ENCODE data around the gene CSPG4.
"Not testable (repeated sequence)": the region's sequence is repeated elsewhere in the genome, so short reads cannot be mapped to it uniquely, and the experiment has no call there.

The CSPG4 gene

DNA sequence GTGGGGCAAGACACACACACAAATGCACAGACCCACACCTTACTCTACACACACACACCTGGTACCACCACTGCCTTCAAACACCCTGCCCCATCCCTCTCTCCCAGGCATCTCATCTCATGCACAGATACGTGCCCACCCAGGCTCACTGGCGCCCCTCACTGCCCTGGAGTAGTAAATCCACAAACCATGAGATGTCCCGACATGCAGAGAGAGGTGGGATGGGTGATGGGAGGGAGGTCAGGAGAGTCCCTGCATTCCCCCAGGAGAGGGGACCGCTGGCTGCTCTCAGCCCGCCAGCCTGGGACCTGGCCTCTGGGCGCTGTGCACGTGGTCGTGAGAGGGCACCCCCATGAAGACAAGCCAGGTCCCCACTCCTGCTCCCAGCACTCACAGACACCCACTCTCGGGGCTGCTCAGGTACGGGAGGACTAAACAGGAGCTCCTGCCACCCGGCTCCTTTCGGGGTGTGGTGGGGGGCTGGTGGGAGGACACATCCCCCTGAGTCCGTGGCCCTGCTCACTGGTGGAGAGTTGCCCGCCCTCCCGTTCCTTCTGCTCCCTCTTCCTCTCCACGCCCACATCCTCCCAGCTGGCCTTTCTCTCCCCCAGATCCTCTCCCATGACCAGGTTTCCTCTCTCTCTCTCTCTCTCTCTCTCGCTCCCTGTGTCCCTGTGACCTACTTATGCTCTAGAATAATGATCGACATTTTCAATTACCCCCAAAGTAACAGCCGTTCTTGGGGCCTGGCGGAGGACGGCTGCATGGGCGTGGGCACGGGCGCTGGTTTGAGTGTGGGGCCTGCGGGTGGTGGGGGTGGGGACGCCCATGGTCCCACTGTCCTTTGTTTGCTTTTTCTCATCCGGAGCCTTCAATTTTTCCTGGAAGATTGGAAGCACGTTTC lies 18.9 kb upstream of the CSPG4 start:
- TF ChIP-seq EZH2phosphoT487 (IDR thresholded peaks at IDR 0.05; ENCODE audit: borderline replicate concordance, low read length) (no peak), CTCF (IDR thresholded peaks at IDR 0.05; ENCODE audit: low read depth, low read length, poor library complexity, severe bottlenecking) (peak; percentile 31)
- Histone ChIP-seq H3K27ac (ENCODE audit: low read depth, low read length) (no peak overlapping the region), H3K79me2 (ENCODE audit: control insufficient read depth, low read length) (no peaks in the 10 kb centered on the region), H3K4me1 (ENCODE audit: control insufficient read depth, low read length) (peaks cover 19% of the 10 kb centered on the region), H4K20me1 (ENCODE audit: control insufficient read depth, insufficient read depth, low read depth, low read length) (no peaks in the 10 kb centered on the region; the same call in 1 of the 2 replicates), H3K27me3 (ENCODE audit: control insufficient read depth, low read length) (peaks cover 2% of the 10 kb centered on the region; the same call in 1 of the 2 replicates), H3K36me3 (ENCODE audit: control insufficient read depth, low read length) (no peaks in the 10 kb centered on the region), H3F3A (ENCODE audit: control insufficient read depth, insufficient read depth) (no peaks in the 10 kb centered on the region), H3K9me2 (replicated peaks; ENCODE audit: control insufficient read depth, low read length) (no peaks in the 10 kb centered on the region), H3K9me3 (ENCODE audit: control insufficient read depth, insufficient read depth, low read length) (no peaks in the 10 kb centered on the region), H3K4me2 (ENCODE audit: low read length) (peak overlapping the region; percentile 39), H3K4me3 (ENCODE audit: low read length) (peak overlapping the region; percentile 7; the same call in 1 of the 2 replicates)

GRCh38 chr15:75730376-75731247 lies 18.0 kb upstream of the CSPG4 start:
- H3F3A ChIP-seq (ENCODE audit: control insufficient read depth, insufficient read depth); H3K9me2 ChIP-seq (replicated peaks; ENCODE audit: control insufficient read depth, low read length); H3K27ac ChIP-seq (ENCODE audit: low read depth, low read length); H3K36me3 ChIP-seq (ENCODE audit: control insufficient read depth, low read length); H3K79me2 ChIP-seq (ENCODE audit: control insufficient read depth, low read length); H3K9me3 ChIP-seq (ENCODE audit: control insufficient read depth, insufficient read depth, low read length); H4K20me1 ChIP-seq (ENCODE audit: control insufficient read depth, insufficient read depth, low read depth, low read length); H3K4me3 ChIP-seq (ENCODE audit: low read length); H3K27me3 ChIP-seq (ENCODE audit: control insufficient read depth, low read length); H3K4me2 ChIP-seq (ENCODE audit: low read length): not testable (repeated sequence)
- peaks cover 19% of the 10 kb centered on the region for H3K4me1 ChIP-seq (ENCODE audit: control insufficient read depth, low read length)

DNA sequence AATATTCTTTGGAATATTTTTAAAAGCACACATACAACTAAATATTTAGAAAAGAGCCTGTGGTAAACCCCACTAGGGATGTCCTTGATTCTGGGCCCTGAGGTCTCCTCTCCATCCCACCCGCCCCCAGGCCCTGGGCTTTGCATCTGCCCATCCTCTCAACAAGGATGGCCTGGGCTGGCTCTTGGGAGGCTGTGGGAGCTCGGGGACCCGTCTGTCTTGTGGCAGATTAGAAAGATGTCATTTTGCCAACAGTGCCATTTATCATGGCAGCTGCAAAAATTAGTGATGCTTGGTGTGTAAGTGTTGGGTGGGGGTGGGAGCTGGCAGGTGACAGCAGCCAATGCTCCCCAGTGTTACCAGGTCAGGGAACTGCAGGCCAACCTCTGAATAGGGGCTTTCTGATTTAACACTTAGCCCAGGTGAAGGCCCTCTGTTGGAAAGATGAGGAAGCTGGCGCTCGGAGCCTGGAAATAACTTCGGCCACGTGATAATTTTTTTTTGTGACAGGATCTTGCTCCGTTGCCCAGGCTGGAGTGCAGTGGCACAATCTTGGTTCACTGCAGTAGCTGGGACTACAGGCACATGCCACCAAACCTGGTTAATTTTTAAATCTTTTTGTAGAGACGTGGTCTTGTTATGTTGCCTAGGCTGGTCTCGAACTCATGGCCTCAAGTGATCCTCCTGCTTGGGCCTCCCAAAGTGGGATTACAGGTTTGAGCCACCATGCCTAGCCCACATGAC lies 16.9 kb upstream of the CSPG4 start:
- TF ChIP-seq CTCF (IDR thresholded peaks at IDR 0.05; ENCODE audit: low read depth, low read length, poor library complexity, severe bottlenecking) (no peak), EZH2phosphoT487 (IDR thresholded peaks at IDR 0.05; ENCODE audit: borderline replicate concordance, low read length) (no peak)
- Histone ChIP-seq H3K4me3 (ENCODE audit: low read length) (no peak overlapping the region), H4K20me1 (ENCODE audit: control insufficient read depth, insufficient read depth, low read depth, low read length) (no peaks in the 10 kb centered on the region; the same call in 1 of the 2 replicates), H3K27me3 (ENCODE audit: control insufficient read depth, low read length) (peaks cover 2% of the 10 kb centered on the region; the same call in 1 of the 2 replicates), H3K9me2 (replicated peaks; ENCODE audit: control insufficient read depth, low read length) (no peaks in the 10 kb centered on the region), H3K9me3 (ENCODE audit: control insufficient read depth, insufficient read depth, low read length) (no peaks in the 10 kb centered on the region), H3K36me3 (ENCODE audit: control insufficient read depth, low read length) (no peaks in the 10 kb centered on the region), H3K4me2 (ENCODE audit: low read length) (no peak overlapping the region), H3K79me2 (ENCODE audit: control insufficient read depth, low read length) (no peaks in the 10 kb centered on the region), H3K27ac (ENCODE audit: low read depth, low read length) (no peak overlapping the region), H3F3A (ENCODE audit: control insufficient read depth, insufficient read depth) (no peaks in the 10 kb centered on the region), H3K4me1 (ENCODE audit: control insufficient read depth, low read length) (peaks cover 19% of the 10 kb centered on the region)
